Liver (tissue), 9 donors: ENCODE measurements around the gene STAG3. TPM values are rescaled to one million over a fixed set of nuclear protein-coding genes. Genes with fewer than 3 reads are reported as not detected.
"Not testable (repeated sequence)": the region's sequence is repeated elsewhere in the genome, so short reads cannot be mapped to it uniquely, and the experiment has no call there.

Experiments used
- DNase-seq: peaks from one replicate; pipeline ENCODE4 v3.0.0-alpha.2; 2017; ENCODE audit warnings: low spot score
- H3K27ac ChIP-seq, 2 donors: one replicate each; pipeline ENCODE4 v1.7.0; 2013; ENCODE audit warnings: inconsistent platforms in 2 of 2, low read length in 2 of 2, control low read depth in 1 of 2, low read depth in 1 of 2, mild to moderate bottlenecking in 1 of 2
- H3K27me3 ChIP-seq, 4 donors: one replicate each; pipeline versions ENCODE4 v1.6.1 to v1.7.0; 2013; ENCODE audit warnings: low read length in 3 of 4, inconsistent platforms in 1 of 4, mild to moderate bottlenecking in 1 of 4, moderate library complexity in 1 of 4; ENCODE audit not compliant: control insufficient read depth in 4 of 4, insufficient read depth in 4 of 4
- H3K36me3 ChIP-seq, 4 donors: one replicate each; pipeline versions ENCODE4 v1.6.1 to v1.7.0; 2013; ENCODE audit warnings: low read length in 3 of 4, mild to moderate bottlenecking in 3 of 4, low read depth in 1 of 4, moderate library complexity in 1 of 4; ENCODE audit not compliant: control insufficient read depth in 4 of 4, insufficient read depth in 3 of 4
- H3K4me1 ChIP-seq, 4 donors: one replicate each; pipeline versions ENCODE4 v1.6.1 to v1.7.0; 2013; ENCODE audit warnings: low read length in 3 of 4, mild to moderate bottlenecking in 3 of 4, moderate library complexity in 1 of 4; ENCODE audit not compliant: control insufficient read depth in 4 of 4, insufficient read depth in 4 of 4
- H3K4me3 ChIP-seq, 3 donors: one replicate each; pipeline versions ENCODE4 v1.6.1 to v1.7.0; 2013; ENCODE audit warnings: low read length in 3 of 3, control low read depth in 1 of 3, low read depth in 1 of 3, mild to moderate bottlenecking in 1 of 3
- H3K9ac ChIP-seq, 2 donors: one replicate each; pipeline ENCODE4 v1.7.0; 2013; ENCODE audit warnings: low read length in 2 of 2, mild to moderate bottlenecking in 2 of 2, moderate library complexity in 2 of 2, control low read depth in 1 of 2, low read depth in 1 of 2
- H3K9me3 ChIP-seq, 4 donors: one replicate each; pipeline versions ENCODE4 v1.6.1 to v1.7.0; 2013; ENCODE audit warnings: low read length in 3 of 4; ENCODE audit not compliant: control insufficient read depth in 4 of 4
- ATF3 ChIP-seq: IDR thresholded peaks from 2 replicates; pipeline ENCODE4 v1.6.1; 2016; ENCODE audit warnings: antibody characterized with exemption
- CTCF ChIP-seq: fragments of 150-350 bp; IDR thresholded peaks from 2 replicates; pipeline ENCODE4 v1.5.1; 2017; ENCODE audit warnings: improper control_type of control experiment, low read depth, low read length; ENCODE audit not compliant: missing input control
- FOXA2 ChIP-seq: IDR thresholded peaks from 2 replicates; pipeline ENCODE4 v1.6.1; 2016; ENCODE audit warnings: antibody characterized with exemption
- GABPA ChIP-seq, 2 donors: IDR thresholded peaks in 1 of 2; conservative IDR thresholded peaks in 1 of 2; 2 replicates each; pipeline ENCODE4 v1.6.1; 2016; ENCODE audit warnings: antibody characterized with exemption in 2 of 2, mild to moderate bottlenecking in 1 of 2, moderate library complexity in 1 of 2
- HNF4A ChIP-seq, 2 donors: conservative IDR thresholded peaks; 2 replicates each; pipeline ENCODE4 v1.6.1; 2016; ENCODE audit warnings: antibody characterized with exemption in 2 of 2, mild to moderate bottlenecking in 2 of 2
- JUND ChIP-seq, 2 donors: IDR thresholded peaks; 2 replicates each; pipeline ENCODE4 v1.6.1; 2016; ENCODE audit warnings: antibody characterized with exemption in 2 of 2
- MAX ChIP-seq: IDR thresholded peaks from 2 replicates; pipeline ENCODE4 v1.6.1; 2016; ENCODE audit warnings: antibody characterized with exemption
- REST ChIP-seq: IDR thresholded peaks from 2 replicates; pipeline ENCODE4 v1.6.1; 2016; ENCODE audit warnings: antibody characterized with exemption, mild to moderate bottlenecking
- RXRA ChIP-seq, 2 donors: IDR thresholded peaks; 2 replicates each; pipeline ENCODE4 v1.6.1; 2017 to 2018; ENCODE audit warnings: antibody characterized with exemption in 2 of 2, mild to moderate bottlenecking in 1 of 2
- TAF1 ChIP-seq: conservative IDR thresholded peaks from 2 replicates; pipeline ENCODE4 v1.6.1; 2016; ENCODE audit warnings: antibody characterized with exemption, mild to moderate bottlenecking
- YY1 ChIP-seq: IDR thresholded peaks from 2 replicates; pipeline ENCODE4 v1.6.1; 2016; ENCODE audit warnings: antibody characterized with exemption, mild to moderate bottlenecking
- WGBS: extraction: QIAGEN DNeasy Blood & Tissue Kit; methylation state at CpG from one replicate; pipeline ENCODE4 v1.1.7; 2013; 5-methylcytosine and 5-hydroxymethylcytosine counted together
- polyA plus RNA-seq, 2 donors: library from polyadenylated mRNA; stranded (reverse) in 1 of 2; unstranded in 1 of 2; fragments of 200-250 nt in 1 of 2; fragments of >200 nt in 1 of 2; fragmentation: Nextera tagmentation in 1 of 2; extraction: Ambion mirVana in 1 of 2; gene quantifications; one replicate each; pipeline versions ENCODE4 v1.2.1 to v1.2.3, GENCODE V29; 2013 to 2015
- total RNA-seq, 2 donors: library from RNA; depleted of rRNA; stranded (reverse); fragments of >200 nt; gene quantifications; one replicate each; pipeline ENCODE4 v1.2.3, GENCODE V29; 2014
- donor health status: healthy.
- donor health status: healthy.
- donor health status: healthy.
- donor health status: healthy.
- donor health status: healthy.

STAG3 gene
- total and polyA plus RNA-seq, 4 donors, result 0.28 to 7.0 (median 3.2) TPM

- 58% methylated on average over 3 of the region's 3 CpGs for WGBS
- peaks cover 0 to 2% (median 0%) of the 10 kb centered on the region in 4 donors for H3K4me1 ChIP-seq
- H3K27me3 ChIP-seq, result no peaks in the 10 kb centered on the region
- no peaks in the 10 kb centered on the region for H3K36me3 ChIP-seq
- H3K9ac ChIP-seq, result no peak overlapping the region
- no peak overlapping the region for H3K27ac ChIP-seq
- H3K4me3 ChIP-seq, result no peak overlapping the region
- no peaks in the 10 kb centered on the region for H3K9me3 ChIP-seq
- DNase-seq, result no peak
- no peak for TF ChIP-seq FOXA2
- TF ChIP-seq CTCF, result no peak
- no peak for TF ChIP-seq MAX
- TF ChIP-seq YY1, result no peak
- no peak for TF ChIP-seq RXRA (IDR thresholded peaks at IDR 0.05)
- no peak for TF ChIP-seq TAF1
- no peak for TF ChIP-seq HNF4A (conservative IDR thresholded peaks at IDR 0.05)
- TF ChIP-seq ATF3, result no peak
- TF ChIP-seq GABPA (IDR thresholded peaks at IDR 0.05 in 1 of 2, conservative IDR thresholded peaks at IDR 0.05 in 1 of 2), result no peak
- no peak for TF ChIP-seq REST
Observed at GRCh38 chr7:100141555-100141949, 36.2 kb upstream of the STAG3 start.

GRCh38 chr7:100142461-100142860, 35.3 kb upstream of the STAG3 start:
- no peaks in the 10 kb centered on the region for H3K9me3 ChIP-seq
- no peak overlapping the region for H3K27ac ChIP-seq
- TF ChIP-seq HNF4A (conservative IDR thresholded peaks at IDR 0.05), result no peak
- 72% methylated on average over 3 of the region's 3 CpGs for WGBS
- H3K27me3 ChIP-seq, result no peaks in the 10 kb centered on the region
- no peaks in the 10 kb centered on the region for H3K36me3 ChIP-seq
- DNase-seq, result no peak
- peaks cover 0 to 2% (median 0%) of the 10 kb centered on the region in 4 donors for H3K4me1 ChIP-seq
- H3K9ac ChIP-seq, result no peak overlapping the region
- H3K4me3 ChIP-seq, result no peak overlapping the region

- H3K27ac ChIP-seq, H3K27me3 ChIP-seq, DNase-seq, H3K9ac ChIP-seq, H3K9me3 ChIP-seq, H3K36me3 ChIP-seq, H3K4me3 ChIP-seq: not testable (repeated sequence)
- 67% methylated on average over 4 of the region's 4 CpGs for WGBS
- H3K4me1 ChIP-seq, result peaks cover 4 to 13% (median 10%) of the 10 kb centered on the region in 4 donors
- TF ChIP-seq HNF4A (conservative IDR thresholded peaks at IDR 0.05) (peak; percentile 6 to 41), MAX (peak; percentile 43), JUND (IDR thresholded peaks at IDR 0.05) (peak in 1 of 2 donors; percentile 15), YY1 (peak; percentile 27)
Observed at GRCh38 chr7:100146350-100146749, 31.4 kb upstream of the STAG3 start.
